SK-N-MC (cell line): ENCODE results near the gene MBD5.

Experiments used
- EZH2 ChIP-seq: fragments of 200-600 bp; sonication (generic); IDR thresholded peaks from one replicate; pipeline ENCODE4 v1.6.1; 2017; ENCODE audit warnings: antibody characterized with exemption
- POLR2AphosphoS5 ChIP-seq: IDR thresholded peaks from 2 replicates; pipeline ENCODE4 v1.6.1; 2012; ENCODE audit warnings: mild to moderate bottlenecking, low read depth, low read length, borderline replicate concordance

DNA sequence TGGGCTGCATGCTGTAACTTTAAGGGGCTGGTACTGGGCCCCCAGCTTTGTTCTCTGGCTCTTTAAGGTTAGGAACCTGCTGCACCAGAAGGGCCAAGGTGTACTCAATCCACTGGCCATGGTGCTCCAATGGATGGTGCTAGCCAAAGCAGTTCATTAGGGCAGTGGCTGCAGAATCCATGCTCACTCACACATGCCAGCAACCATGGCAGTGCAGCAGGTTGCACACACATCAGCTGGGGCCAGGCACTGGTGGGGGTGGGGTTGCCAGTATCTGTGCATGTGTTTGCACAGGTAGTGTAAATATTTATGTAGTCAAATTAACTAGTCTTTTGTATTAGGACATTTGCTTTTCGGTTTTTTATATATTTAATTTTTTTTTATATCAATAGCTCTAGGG, 395.4 kb downstream of the MBD5 start:
- TF ChIP-seq POLR2AphosphoS5 (no peak), EZH2 (no peak)
